OCI-LY3 (cell line): ENCODE results near the gene ABTB2.
A peak's percentile ranks its signal among the peaks of the same experiment; 100 is the strongest.

Experiments used
- H2AFZ ChIP-seq: fragments of 200-600, 300-600 bp; shearing (Covaris generic); 2 replicates; pipeline ENCODE4 v1.6.0; 2014; ENCODE audit warnings: antibody characterized with exemption, low read depth, low read length
- H3K27ac ChIP-seq: fragments of 200-600, 300-600 bp; sonication (generic); 2 replicates; pipeline ENCODE4 v1.5.1; 2014; ENCODE audit warnings: mild to moderate bottlenecking, low read length, moderate library complexity, mixed read lengths
- H3K27me3 ChIP-seq: fragments of 200-600, 300-600 bp; sonication (generic); 2 replicates; pipeline ENCODE4 v1.6.1; 2014; ENCODE audit warnings: low read depth, low read length, mixed read lengths
- H3K36me3 ChIP-seq: fragments of 200-600, 300-600 bp; sonication (generic); replicated peaks from 2 replicates; pipeline ENCODE3; 2014; ENCODE audit warnings: low read depth, low read length, mixed read lengths
- H3K4me1 ChIP-seq: fragments of 300-600, 200-600 bp; sonication (generic); 2 replicates; pipeline ENCODE4 v1.6.1; 2014; ENCODE audit warnings: low read length, mixed read lengths
- H3K4me2 ChIP-seq: fragments of 200-600, 300-600 bp; sonication (generic); 2 replicates; pipeline ENCODE4 v1.6.1; 2014; ENCODE audit warnings: low read length, mixed read lengths
- H3K4me3 ChIP-seq: fragments of 300-600, 200-600 bp; sonication (generic); 2 replicates; pipeline ENCODE4 v1.5.1; 2014; ENCODE audit warnings: antibody characterized with exemption, mild to moderate bottlenecking, low read length, moderate library complexity
- H3K79me2 ChIP-seq: fragments of 300-600, 200-600 bp; shearing (Covaris generic); 2 replicates; pipeline ENCODE4 v1.6.1; 2014; ENCODE audit warnings: mild to moderate bottlenecking, low read length, mixed read lengths
- H3K9ac ChIP-seq: fragments of 300-600, 200-600 bp; shearing (Covaris generic); 2 replicates; pipeline ENCODE4 v1.6.0; 2014; ENCODE audit warnings: mild to moderate bottlenecking, low read length, moderate library complexity
- H3K9me3 ChIP-seq: fragments of 200-600, 300-600 bp; shearing (Covaris generic); 2 replicates; pipeline ENCODE4 v1.6.1; 2014; ENCODE audit warnings: low read length, mixed read lengths; ENCODE audit not compliant: insufficient read depth
- H4K20me1 ChIP-seq: fragments of 200-600, 300-600 bp; sonication (generic); 2 replicates; pipeline ENCODE4 v1.6.1; 2016; ENCODE audit warnings: low read length, mixed read lengths; ENCODE audit not compliant: insufficient read depth
- CTCF ChIP-seq: fragments of 200-600, 300-600 bp; sonication (generic); IDR thresholded peaks from 2 replicates; pipeline ENCODE4 v1.5.1; 2014; ENCODE audit warnings: antibody characterized with exemption, low read length, low read depth
- EZH2phosphoT487 ChIP-seq: fragments of 200-600 bp; shearing (Covaris generic); IDR thresholded peaks from 2 replicates; pipeline ENCODE4 v1.6.1; 2018; ENCODE audit warnings: antibody characterized with exemption, mixed run types, low read depth

Gene ABTB2

GRCh38 chr11:34155757-34156062 is 202.1 kb downstream of the ABTB2 start:
- Histone ChIP-seq H3K27ac (no peak overlapping the region), H3K9ac (no peak overlapping the region), H3K4me2 (no peak overlapping the region), H3K79me2 (peaks cover 6% of the 10 kb centered on the region; the same call in 1 of the 2 replicates), H4K20me1 (no peaks in the 10 kb centered on the region), H2AFZ (no peak overlapping the region), H3K4me3 (no peak overlapping the region), H3K36me3 (peaks cover 28% of the 10 kb centered on the region), H3K4me1 (peaks cover 27% of the 10 kb centered on the region), H3K9me3 (no peaks in the 10 kb centered on the region), H3K27me3 (no peaks in the 10 kb centered on the region)
- TF ChIP-seq CTCF, result no peak
- TF ChIP-seq EZH2phosphoT487, result no peak

GRCh38 chr11:34155057-34155756 is 202.6 kb downstream of the ABTB2 start:
- no peaks in the 10 kb centered on the region for H4K20me1 ChIP-seq
- peak overlapping the region; percentile 73 for H3K27ac ChIP-seq
- H3K27me3 ChIP-seq, result no peaks in the 10 kb centered on the region

GRCh38 chr11:34154059-34154875 is 203.5 kb downstream of the ABTB2 start:
- TF ChIP-seq EZH2phosphoT487, result no peak
- TF ChIP-seq CTCF, result no peak
- Histone ChIP-seq H3K9ac (peak overlapping the region; percentile 56; the same call in 1 of the 2 replicates), H3K4me1 (peaks cover 27% of the 10 kb centered on the region), H2AFZ (no peak overlapping the region), H3K27me3 (no peaks in the 10 kb centered on the region), H3K4me3 (peak overlapping the region; percentile 52), H4K20me1 (no peaks in the 10 kb centered on the region), H3K36me3 (peaks cover 41% of the 10 kb centered on the region), H3K27ac (peak overlapping the region; percentile 73), H3K79me2 (peaks cover 6% of the 10 kb centered on the region; the same call in 1 of the 2 replicates), H3K9me3 (no peaks in the 10 kb centered on the region), H3K4me2 (peak overlapping the region; percentile 73)

More at GRCh38 chr11:34155057-34155756, 202.6 kb downstream of the ABTB2 start:
- Histone ChIP-seq H3K9me3 (no peaks in the 10 kb centered on the region), H3K4me2 (peak overlapping the region; percentile 73), H2AFZ (no peak overlapping the region), H3K9ac (peak overlapping the region; percentile 56; the same call in 1 of the 2 replicates), H3K36me3 (peaks cover 33% of the 10 kb centered on the region), H3K4me1 (peaks cover 27% of the 10 kb centered on the region), H3K4me3 (no peak overlapping the region), H3K79me2 (peaks cover 6% of the 10 kb centered on the region; the same call in 1 of the 2 replicates)
- TF ChIP-seq CTCF (no peak), EZH2phosphoT487 (no peak)
